Measurements from ENCODE around the gene CBL. TPM values are rescaled to one million over a fixed set of nuclear protein-coding genes. Genes with fewer than 3 reads are reported as not detected.
"Not testable (repeated sequence)": the region's sequence is repeated elsewhere in the genome, so short reads cannot be mapped to it uniquely, and the experiment has no call there.

The CBL gene
- total RNA-seq, 4 donors from 2014 or later, result 10.0 to 39.9 (median 13.0) TPM

DNA sequence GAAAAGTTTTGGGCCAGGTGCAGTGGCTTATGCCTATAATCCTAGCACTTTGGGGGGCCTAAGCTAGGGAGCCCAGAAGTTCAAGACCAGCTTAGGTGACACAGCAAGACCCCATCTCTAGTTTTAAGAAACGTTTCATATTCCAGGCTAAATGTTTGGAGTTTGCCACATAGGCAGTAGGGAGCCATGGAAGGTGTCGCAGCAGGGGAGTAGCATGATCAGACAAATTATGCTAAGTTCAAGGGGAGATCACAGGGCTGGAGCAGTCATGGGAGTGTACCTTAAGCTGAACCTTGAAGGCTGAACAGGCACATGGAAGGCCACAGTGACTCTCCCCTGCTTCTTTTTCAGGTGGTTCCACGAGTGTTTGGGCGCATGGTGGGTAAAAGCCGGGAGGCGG, 26.8 kb upstream of the CBL start:
- no peaks in the 10 kb centered on the region for H3K9me3 ChIP-seq
- H3K36me3 ChIP-seq, result no peaks in the 10 kb centered on the region
- no peaks in the 10 kb centered on the region for H3K27me3 ChIP-seq
- no peak for TF ChIP-seq POLR2A (IDR thresholded peaks at IDR 0.05)
- TF ChIP-seq, protein P1, sequence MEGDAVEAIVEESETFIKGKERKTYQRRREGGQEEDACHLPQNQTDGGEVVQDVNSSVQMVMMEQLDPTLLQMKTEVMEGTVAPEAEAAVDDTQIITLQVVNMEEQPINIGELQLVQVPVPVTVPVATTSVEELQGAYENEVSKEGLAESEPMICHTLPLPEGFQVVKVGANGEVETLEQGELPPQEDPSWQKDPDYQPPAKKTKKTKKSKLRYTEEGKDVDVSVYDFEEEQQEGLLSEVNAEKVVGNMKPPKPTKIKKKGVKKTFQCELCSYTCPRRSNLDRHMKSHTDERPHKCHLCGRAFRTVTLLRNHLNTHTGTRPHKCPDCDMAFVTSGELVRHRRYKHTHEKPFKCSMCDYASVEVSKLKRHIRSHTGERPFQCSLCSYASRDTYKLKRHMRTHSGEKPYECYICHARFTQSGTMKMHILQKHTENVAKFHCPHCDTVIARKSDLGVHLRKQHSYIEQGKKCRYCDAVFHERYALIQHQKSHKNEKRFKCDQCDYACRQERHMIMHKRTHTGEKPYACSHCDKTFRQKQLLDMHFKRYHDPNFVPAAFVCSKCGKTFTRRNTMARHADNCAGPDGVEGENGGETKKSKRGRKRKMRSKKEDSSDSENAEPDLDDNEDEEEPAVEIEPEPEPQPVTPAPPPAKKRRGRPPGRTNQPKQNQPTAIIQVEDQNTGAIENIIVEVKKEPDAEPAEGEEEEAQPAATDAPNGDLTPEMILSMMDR (IDR thresholded peaks at IDR 0.05), result no peak
- H3K4me1 ChIP-seq, result no peaks in the 10 kb centered on the region
- H3K4me3 ChIP-seq, result no peak overlapping the region
- no peak for DNase-seq
- H3K27ac ChIP-seq, result no peak overlapping the region
- intact Hi-C loops (cut with DNase I; ENCODE audit: low total_unique reads), result no loop called here

DNA sequence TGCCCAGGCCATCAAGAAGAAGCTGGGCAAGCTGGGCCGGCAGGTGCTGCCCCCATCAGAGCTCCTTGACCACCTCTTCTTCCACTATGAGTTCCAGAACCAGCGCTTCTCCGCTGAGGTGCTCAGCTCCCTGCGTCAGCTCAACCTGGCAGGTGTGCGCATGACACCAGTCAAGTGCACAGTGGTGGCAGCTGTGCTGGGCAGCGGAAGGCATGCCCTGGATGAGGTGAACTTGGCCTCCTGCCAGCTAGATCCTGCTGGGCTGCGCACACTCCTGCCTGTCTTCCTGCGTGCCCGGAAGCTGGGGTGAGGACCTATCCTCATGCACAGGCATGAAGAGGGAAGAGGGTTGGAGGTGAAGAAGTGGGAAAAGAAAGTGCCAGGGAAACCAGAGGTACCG, 26.2 kb upstream of the CBL start:
- H3K27ac ChIP-seq, result no peak overlapping the region
- TF ChIP-seq, protein P1 (IDR thresholded peaks at IDR 0.05), result no peak
- no peak for TF ChIP-seq POLR2A (IDR thresholded peaks at IDR 0.05)
- no peaks in the 10 kb centered on the region for H3K36me3 ChIP-seq
- no peaks in the 10 kb centered on the region for H3K27me3 ChIP-seq
- DNase-seq, result no peak
- no peak overlapping the region for H3K4me3 ChIP-seq
- intact Hi-C loops (cut with DNase I; ENCODE audit: low total_unique reads), result no loop called here
- H3K4me1 ChIP-seq, result no peaks in the 10 kb centered on the region
- H3K9me3 ChIP-seq, result no peaks in the 10 kb centered on the region

DNA sequence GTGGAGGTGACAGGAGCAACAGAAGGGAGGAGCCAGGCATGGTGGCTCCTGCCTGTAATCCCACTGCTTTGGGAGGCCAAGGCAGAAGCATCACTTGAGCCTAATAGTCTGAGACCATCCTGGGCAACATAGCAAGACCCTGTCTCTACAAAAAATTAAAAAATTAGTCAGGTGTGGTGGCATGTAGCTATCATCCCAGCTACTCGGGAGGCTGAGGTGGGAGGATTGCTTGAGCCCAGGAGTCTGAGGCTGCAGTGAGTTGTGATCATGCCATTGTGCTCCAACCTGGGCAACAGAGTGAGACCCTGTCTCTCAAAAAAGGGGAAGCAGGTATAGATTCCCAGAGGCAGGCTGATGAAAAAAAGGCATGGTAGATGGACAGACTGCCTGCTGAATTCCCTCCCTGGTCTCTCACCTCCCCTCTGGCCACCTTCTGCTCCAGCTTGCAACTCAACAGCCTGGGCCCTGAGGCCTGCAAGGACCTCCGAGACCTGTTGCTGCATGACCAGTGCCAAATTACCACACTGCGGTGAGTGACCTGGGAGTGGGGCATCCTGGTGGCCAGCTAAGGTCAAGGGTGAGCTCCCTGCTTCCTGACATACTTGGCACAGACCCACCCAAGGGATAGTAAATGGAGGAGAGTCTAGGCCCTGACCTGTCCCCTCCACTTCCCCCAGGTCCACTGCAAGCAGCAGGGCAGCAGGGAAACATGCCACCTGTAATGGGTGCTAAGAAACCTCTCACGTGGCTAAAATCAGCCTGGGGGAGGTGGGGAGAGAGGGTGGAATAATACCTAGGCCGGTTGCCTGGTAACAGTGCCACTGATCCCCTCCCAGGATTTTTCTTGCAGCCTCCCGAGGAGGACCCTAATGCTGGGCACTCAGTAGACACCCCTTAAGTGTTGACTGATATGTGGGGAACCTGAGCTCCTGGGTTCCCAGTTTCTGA, 25.1 kb upstream of the CBL start:
- TF ChIP-seq, protein P1 (IDR thresholded peaks at IDR 0.05), result no peak
- no peak for TF ChIP-seq POLR2A (IDR thresholded peaks at IDR 0.05)
- no peaks in the 10 kb centered on the region for H3K27me3 ChIP-seq
- H3K36me3 ChIP-seq, result no peaks in the 10 kb centered on the region
- no peaks in the 10 kb centered on the region for H3K9me3 ChIP-seq
- no peak for DNase-seq
- H3K4me1 ChIP-seq, result no peaks in the 10 kb centered on the region
- H3K4me3 ChIP-seq, result no peak overlapping the region
- intact Hi-C loops (cut with DNase I; ENCODE audit: low total_unique reads), result no loop called here
- H3K27ac ChIP-seq, result no peak overlapping the region

DNA sequence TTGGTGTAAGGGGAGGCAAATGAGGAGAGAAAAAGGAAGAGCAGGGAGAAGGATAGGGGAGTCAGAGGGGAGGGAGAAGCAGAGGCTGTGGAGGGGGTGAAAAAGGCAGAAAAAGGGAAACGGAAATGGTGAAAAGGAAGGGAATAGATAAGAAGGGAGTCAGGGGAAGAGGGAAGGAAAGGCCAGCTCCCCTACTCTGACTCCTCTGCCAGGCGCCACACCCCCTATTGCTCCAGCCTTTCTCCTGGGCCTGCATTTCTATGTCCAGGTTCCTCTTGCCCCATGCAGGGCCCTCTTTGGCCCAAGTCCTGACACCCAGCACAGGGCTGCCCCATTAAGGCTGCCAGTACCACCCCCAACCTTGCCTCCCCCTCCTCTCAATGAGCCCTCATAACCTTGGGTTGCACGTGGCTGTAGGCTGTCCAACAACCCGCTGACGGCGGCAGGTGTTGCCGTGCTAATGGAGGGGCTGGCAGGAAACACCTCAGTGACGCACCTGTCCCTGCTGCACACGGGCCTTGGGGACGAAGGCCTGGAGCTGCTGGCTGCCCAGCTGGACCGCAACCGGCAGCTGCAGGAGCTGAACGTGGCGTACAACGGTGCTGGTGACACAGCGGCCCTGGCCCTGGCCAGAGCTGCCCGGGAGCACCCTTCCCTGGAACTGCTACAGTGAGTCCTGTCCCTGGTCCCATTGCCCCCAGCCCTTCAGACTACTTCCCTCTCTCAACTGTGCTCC, 24.3 kb upstream of the CBL start:
- intact Hi-C loops (cut with DNase I; ENCODE audit: low total_unique reads), result no loop called here
- Histone ChIP-seq H3K9me3 (no peaks in the 10 kb centered on the region), H3K27ac (no peak overlapping the region), H3K4me3 (no peak overlapping the region), H3K4me1 (no peaks in the 10 kb centered on the region), H3K27me3 (no peaks in the 10 kb centered on the region), H3K36me3 (no peaks in the 10 kb centered on the region)
- DNase-seq, result no peak
- TF ChIP-seq POLR2A (IDR thresholded peaks at IDR 0.05), result no peak
- TF ChIP-seq, protein P1 (IDR thresholded peaks at IDR 0.05), result no peak

DNA sequence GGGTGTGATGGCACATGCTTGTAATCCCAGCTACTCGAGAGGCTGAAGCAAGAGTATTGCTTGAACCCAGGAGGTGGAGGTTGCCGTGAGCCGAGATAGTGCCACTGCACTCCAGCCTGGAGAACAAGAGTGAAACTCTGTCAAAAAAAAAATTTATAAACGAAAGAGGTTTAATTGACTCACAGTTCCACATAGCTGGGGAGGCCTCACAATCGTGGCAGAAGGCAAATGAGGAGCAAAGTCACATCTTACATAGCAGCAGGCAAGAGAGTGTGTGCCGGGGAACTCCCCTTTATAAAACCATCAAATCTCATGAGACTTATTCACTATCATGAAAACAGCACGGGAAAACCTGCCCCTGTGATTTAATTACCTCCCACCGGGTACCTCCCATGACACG, 21.7 kb upstream of the CBL start:
- DNase-seq; H3K27ac ChIP-seq; H3K4me3 ChIP-seq; H3K9me3 ChIP-seq; H3K27me3 ChIP-seq; H3K36me3 ChIP-seq; intact Hi-C loops (cut with DNase I; ENCODE audit: low total_unique reads); H3K4me1 ChIP-seq: not testable (repeated sequence)
